C4-2B (cell line): Measurements from ENCODE around the gene MAP3K7.

Source experiments
- H3K27ac ChIP-seq: fragments of 450-650 bp; 2 replicates; pipeline ENCODE4 v1.5.1; 2017
- ZFX ChIP-seq: fragments of 450-650 bp; IDR thresholded peaks from 2 replicates; pipeline ENCODE4 v1.6.1; 2017
- TF ChIP-seq, protein P1 (sequence below): fragments of 450-650 bp; conservative IDR thresholded peaks from 2 replicates; pipeline ENCODE4 v1.5.1; 2017; ENCODE audit warnings: mild to moderate bottlenecking

MAP3K7 gene

GRCh38 chr6:90502381-90502780 is 84.5 kb downstream of the MAP3K7 start:
- TF ChIP-seq, protein P1, sequence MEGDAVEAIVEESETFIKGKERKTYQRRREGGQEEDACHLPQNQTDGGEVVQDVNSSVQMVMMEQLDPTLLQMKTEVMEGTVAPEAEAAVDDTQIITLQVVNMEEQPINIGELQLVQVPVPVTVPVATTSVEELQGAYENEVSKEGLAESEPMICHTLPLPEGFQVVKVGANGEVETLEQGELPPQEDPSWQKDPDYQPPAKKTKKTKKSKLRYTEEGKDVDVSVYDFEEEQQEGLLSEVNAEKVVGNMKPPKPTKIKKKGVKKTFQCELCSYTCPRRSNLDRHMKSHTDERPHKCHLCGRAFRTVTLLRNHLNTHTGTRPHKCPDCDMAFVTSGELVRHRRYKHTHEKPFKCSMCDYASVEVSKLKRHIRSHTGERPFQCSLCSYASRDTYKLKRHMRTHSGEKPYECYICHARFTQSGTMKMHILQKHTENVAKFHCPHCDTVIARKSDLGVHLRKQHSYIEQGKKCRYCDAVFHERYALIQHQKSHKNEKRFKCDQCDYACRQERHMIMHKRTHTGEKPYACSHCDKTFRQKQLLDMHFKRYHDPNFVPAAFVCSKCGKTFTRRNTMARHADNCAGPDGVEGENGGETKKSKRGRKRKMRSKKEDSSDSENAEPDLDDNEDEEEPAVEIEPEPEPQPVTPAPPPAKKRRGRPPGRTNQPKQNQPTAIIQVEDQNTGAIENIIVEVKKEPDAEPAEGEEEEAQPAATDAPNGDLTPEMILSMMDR = no peak
- TF ChIP-seq ZFX = no peak
- H3K27ac ChIP-seq = no peak overlapping the region

- no peak overlapping the region for H3K27ac ChIP-seq
- no peak for TF ChIP-seq ZFX
- TF ChIP-seq, protein P1 = no peak
Observed at GRCh38 chr6:90500458-90500857, 86.4 kb downstream of the MAP3K7 start.

GRCh38 chr6:90497411-90497810 is 89.5 kb downstream of the MAP3K7 start:
- no peak overlapping the region for H3K27ac ChIP-seq
- TF ChIP-seq, protein P1 = no peak
- TF ChIP-seq ZFX = no peak

- no peak overlapping the region for H3K27ac ChIP-seq
- TF ChIP-seq, protein P1 = no peak
- no peak for TF ChIP-seq ZFX
Observed at GRCh38 chr6:90496258-90497016, 90.4 kb downstream of the MAP3K7 start.

- no peak overlapping the region for H3K27ac ChIP-seq
- TF ChIP-seq ZFX = no peak
- TF ChIP-seq, protein P1 = no peak
Observed at GRCh38 chr6:90495216-90495817, 91.6 kb downstream of the MAP3K7 start.

DNA sequence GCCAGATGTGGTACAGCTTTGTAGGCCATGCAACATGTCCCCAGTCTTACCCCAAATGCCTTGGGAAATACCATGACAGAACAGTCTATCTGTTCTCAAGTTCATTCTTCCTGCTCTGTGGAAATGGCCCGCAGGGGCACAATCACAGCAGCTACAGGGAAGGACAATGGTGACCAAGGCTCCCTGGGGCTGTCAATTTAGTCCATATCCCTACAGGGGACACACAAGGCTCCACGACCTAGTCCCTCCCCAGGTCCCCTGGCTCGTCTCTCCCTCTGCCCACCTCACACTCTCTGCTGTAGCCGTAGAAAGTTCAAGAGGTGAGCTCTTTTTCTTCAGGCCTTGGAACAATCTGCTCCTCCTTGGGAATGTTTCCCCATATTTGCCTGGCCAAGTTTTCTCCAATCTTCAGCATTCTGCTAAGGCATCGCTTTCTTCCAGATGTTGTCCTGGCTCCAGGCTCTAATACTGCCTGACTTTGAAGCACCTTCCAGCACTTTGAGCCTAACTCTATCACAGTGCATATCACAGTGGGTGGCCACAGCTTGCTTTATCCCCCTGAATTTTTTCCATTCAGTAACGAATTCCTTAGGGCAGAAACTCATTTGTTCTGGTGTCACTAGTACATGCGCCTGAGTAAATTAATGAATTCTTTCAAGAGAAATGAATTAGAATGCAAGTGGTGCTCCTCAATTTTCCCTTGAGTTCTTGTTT is 92.6 kb downstream of the MAP3K7 start:
- H3K27ac ChIP-seq = no peak overlapping the region
- no peak for TF ChIP-seq ZFX
- TF ChIP-seq, protein P1 = no peak

DNA sequence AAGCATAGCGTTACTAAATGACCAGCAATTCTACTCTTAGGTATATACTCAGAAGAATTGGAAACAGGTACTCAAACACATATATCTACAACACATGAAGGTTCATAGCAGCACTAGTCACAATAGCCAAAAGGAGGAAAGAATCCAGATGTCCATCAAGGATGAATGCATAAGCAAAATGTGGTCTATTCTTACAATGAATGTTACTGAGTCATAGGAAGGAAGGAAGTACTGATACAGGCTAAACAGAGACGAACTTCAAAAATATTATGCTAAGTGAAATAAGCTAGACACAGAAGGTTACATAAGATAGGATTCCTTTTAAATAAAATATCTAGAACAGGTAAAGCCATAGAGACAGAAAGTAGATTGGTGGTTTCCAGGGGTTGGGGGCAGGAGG is 93.5 kb downstream of the MAP3K7 start:
- no peak overlapping the region for H3K27ac ChIP-seq
- TF ChIP-seq, protein P1 = no peak
- TF ChIP-seq ZFX = no peak
